Smooth muscle cell (in vitro differentiated cells): Measurements from ENCODE around the gene CFAP92. TPM values are rescaled to one million over a fixed set of nuclear protein-coding genes. Genes with fewer than 3 reads are reported as not detected.

Source experiments
- DNase-seq: peaks from one replicate; lab custom pipeline; 2025; ENCODE audit not compliant: unreplicated experiment; lab: John Stamatoyannopoulos, UW
- H2AFZ ChIP-seq: fragments of 200-600 bp; sonication (generic); 2 replicates; pipeline ENCODE4 v1.6.0; 2016; ENCODE audit warnings: antibody characterized with exemption, low read depth, mild to moderate bottlenecking
- H3F3A ChIP-seq: fragments of 200-600 bp; sonication (generic); 2 replicates; pipeline ENCODE4 v1.6.0; 2017; ENCODE audit warnings: antibody characterized with exemption, low read depth
- H3K27ac ChIP-seq: fragments of 200-600 bp; sonication (generic); 2 replicates; pipeline ENCODE4 v1.5.1; 2016; ENCODE audit warnings: low read depth, mild to moderate bottlenecking
- H3K27me3 ChIP-seq: fragments of 200-600 bp; sonication (generic); 2 replicates; pipeline ENCODE4 v1.6.1; 2016; ENCODE audit warnings: low read depth, mild to moderate bottlenecking
- H3K36me3 ChIP-seq: fragments of 200-600 bp; sonication (generic); 2 replicates; pipeline ENCODE4 v1.5.1; 2016; ENCODE audit warnings: low read depth
- H3K4me1 ChIP-seq: fragments of 200-600 bp; sonication (generic); 2 replicates; pipeline ENCODE4 v1.5.1; 2016; ENCODE audit warnings: low read depth
- H3K4me2 ChIP-seq: fragments of 200-600 bp; sonication (generic); 2 replicates; pipeline ENCODE4 v1.6.0; 2016; ENCODE audit warnings: mild to moderate bottlenecking
- H3K4me3 ChIP-seq: fragments of 200-600 bp; sonication (generic); 2 replicates; pipeline ENCODE4 v1.5.1; 2016; ENCODE audit warnings: mild to moderate bottlenecking
- H3K79me2 ChIP-seq: fragments of 200-600 bp; sonication (generic); 2 replicates; pipeline ENCODE4 v1.6.0; 2016; ENCODE audit warnings: low read depth, mild to moderate bottlenecking
- H3K9ac ChIP-seq: fragments of 200-600 bp; sonication (generic); 2 replicates; pipeline ENCODE4 v1.6.0; 2016; ENCODE audit warnings: low read depth
- H3K9me3 ChIP-seq: fragments of 200-600 bp; sonication (generic); replicated peaks from 2 replicates; pipeline ENCODE4 v1.5.1; 2016; ENCODE audit warnings: low read depth
- H4K20me1 ChIP-seq: fragments of 200-600 bp; sonication (generic); 2 replicates; pipeline ENCODE4 v1.6.0; 2016; ENCODE audit warnings: low read depth
- WGBS: methylation state at CpG from one replicate; pipeline ENCODE4 v1.1.7; 2016; ENCODE audit warnings: low lambda C conversion rate; 5-methylcytosine and 5-hydroxymethylcytosine counted together
- polyA plus RNA-seq: library from polyadenylated mRNA; unstranded; fragments of >200 nt; fragmentation: Nextera tagmentation; extraction: Ambion mirVana; gene quantifications from 2 replicates; pipeline ENCODE4 v1.2.1, GENCODE V29; 2016
- total RNA-seq: library from RNA; depleted of rRNA; stranded (reverse); fragments of >200 nt; gene quantifications from 2 replicates; pipeline ENCODE4 v1.2.3, GENCODE V29; 2014
- TF ChIP-seq, protein P1 (sequence below): fragments of 200-600 bp; sonication (generic); IDR thresholded peaks from 2 replicates; pipeline ENCODE4 v1.5.1; 2017; ENCODE audit warnings: borderline replicate concordance, mild to moderate bottlenecking, antibody characterized with exemption; ENCODE audit not compliant: insufficient read depth, poor library complexity, severe bottlenecking

CFAP92 gene
- total and polyA plus RNA-seq, 2 experiments from 2014 or later: 0.67 to 0.85 TPM

DNA sequence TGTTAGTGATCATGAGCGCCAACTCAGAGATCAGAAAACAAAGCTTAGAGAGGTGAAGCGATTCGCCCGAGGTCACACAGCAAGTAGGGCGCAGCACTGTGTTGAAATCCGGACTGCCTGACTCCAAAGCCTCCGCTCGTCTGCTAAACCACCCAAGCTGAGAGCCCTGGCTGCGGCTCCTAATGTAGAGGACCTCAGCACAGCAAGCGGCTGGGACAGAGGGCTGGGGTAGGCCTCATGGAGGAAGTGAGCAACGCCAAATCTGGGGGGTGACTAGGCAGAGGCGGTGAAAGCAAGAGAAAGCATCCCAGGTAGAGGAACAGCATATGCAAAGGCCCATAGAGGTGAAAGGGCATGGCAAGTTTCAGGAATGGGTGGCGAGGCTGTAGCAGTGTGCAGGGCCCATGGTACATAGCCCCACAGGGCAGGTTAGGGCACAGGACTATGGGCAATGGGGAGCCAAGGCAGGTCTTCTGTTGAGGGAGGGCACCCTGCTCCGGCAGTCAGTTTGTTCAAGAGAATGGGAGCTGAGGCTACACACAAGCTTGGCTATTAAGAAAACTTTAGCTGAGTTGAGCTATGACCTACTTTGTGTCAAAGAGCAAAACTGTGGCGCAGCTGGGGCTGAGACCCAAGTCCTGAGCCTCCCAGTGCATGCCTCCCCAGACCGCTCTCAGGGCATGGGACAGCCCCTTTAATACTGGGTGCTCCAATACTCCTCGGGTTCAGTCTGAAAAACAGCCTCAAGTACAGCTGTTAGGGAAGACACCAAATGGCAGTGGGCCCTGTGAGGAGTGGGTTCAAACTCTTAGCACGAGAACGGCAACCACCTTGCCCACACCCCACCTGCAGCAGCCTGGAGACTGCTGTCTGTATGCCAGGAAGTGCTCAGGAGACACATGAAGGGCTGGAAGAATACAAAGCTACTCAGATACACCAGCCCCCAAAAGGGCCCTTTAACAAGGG, 988 bp upstream of the CFAP92 start:
- Histone ChIP-seq H3K9me3 (no peaks in the 10 kb centered on the region), H3K4me2 (peak overlapping the region; percentile 86)
- 89% methylated on average over 19 of the region's 19 CpGs for WGBS

DNA sequence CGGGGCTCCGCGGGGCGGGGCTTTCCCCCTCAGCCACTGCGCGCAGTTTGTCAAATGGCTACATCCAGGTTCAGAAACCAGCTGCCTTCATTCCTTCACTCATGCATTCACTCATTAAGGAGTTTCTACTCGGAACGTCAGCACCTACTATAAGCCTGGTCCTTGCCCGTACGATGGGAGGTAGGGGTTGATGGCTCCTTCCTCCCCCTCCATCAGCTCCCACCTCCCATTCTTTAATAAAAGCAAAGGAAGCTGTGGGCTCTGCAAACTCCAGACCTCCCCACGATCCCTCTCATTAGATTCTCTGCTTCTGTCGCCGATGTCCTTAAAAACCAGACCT, 267 bp upstream of the CFAP92 start:
- no peaks in the 10 kb centered on the region for H4K20me1 ChIP-seq
- H3K4me3 ChIP-seq: peak overlapping the region; percentile 56
- DNase-seq: no peak
- H3K27ac ChIP-seq: no peak overlapping the region
- WGBS: 11% methylated on average over 9 of the region's 13 CpGs
- peak overlapping the region; percentile 64 for H2AFZ ChIP-seq
- no peaks in the 10 kb centered on the region for H3K9me3 ChIP-seq
- TF ChIP-seq, protein P1, sequence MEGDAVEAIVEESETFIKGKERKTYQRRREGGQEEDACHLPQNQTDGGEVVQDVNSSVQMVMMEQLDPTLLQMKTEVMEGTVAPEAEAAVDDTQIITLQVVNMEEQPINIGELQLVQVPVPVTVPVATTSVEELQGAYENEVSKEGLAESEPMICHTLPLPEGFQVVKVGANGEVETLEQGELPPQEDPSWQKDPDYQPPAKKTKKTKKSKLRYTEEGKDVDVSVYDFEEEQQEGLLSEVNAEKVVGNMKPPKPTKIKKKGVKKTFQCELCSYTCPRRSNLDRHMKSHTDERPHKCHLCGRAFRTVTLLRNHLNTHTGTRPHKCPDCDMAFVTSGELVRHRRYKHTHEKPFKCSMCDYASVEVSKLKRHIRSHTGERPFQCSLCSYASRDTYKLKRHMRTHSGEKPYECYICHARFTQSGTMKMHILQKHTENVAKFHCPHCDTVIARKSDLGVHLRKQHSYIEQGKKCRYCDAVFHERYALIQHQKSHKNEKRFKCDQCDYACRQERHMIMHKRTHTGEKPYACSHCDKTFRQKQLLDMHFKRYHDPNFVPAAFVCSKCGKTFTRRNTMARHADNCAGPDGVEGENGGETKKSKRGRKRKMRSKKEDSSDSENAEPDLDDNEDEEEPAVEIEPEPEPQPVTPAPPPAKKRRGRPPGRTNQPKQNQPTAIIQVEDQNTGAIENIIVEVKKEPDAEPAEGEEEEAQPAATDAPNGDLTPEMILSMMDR: no peak
- H3K9ac ChIP-seq: no peak overlapping the region
- H3K27me3 ChIP-seq: peaks cover 34% of the 10 kb centered on the region
- H3F3A ChIP-seq: no peaks in the 10 kb centered on the region
- H3K79me2 ChIP-seq: no peaks in the 10 kb centered on the region
- no peaks in the 10 kb centered on the region for H3K36me3 ChIP-seq
- H3K4me1 ChIP-seq: peaks cover 28% of the 10 kb centered on the region
- peak overlapping the region; percentile 86 for H3K4me2 ChIP-seq

More for the DNA sequence above, 988 bp upstream of the CFAP92 start:
- Histone ChIP-seq H3K9ac (no peak overlapping the region), H3K36me3 (no peaks in the 10 kb centered on the region), H2AFZ (peak overlapping the region; percentile 64), H3K4me1 (peaks cover 28% of the 10 kb centered on the region), H3F3A (no peaks in the 10 kb centered on the region), H3K79me2 (no peaks in the 10 kb centered on the region), H4K20me1 (no peaks in the 10 kb centered on the region), H3K27ac (no peak overlapping the region), H3K4me3 (no peak overlapping the region), H3K27me3 (peaks cover 41% of the 10 kb centered on the region)
- DNase-seq: no peak
- TF ChIP-seq, protein P1: no peak

DNA sequence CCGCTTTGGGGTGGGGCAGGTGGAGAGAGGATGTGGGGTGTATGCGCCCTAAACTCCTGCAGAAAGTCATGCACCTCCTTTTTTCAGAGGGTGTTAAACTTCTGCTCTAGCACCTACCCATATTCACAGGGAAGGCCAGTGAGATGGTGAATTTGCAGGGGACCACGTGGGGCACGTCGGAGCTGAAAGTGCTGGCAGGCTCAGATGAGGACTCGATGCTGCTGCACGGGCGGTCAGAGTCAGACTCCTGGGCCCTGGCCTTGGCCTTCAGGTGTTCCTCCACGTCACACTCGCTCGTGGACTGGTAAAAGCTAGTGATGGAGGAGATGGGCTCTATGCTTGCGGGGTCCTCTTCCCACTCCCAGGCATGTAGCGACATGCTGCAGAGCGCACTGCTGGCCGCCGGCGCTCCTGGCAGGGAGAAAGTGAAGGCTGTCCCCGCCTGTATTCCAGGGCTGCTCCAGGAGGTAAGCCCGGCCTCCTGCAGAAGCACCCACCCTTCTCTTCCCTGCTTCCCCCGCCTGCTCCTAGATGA, 883 bp downstream of the CFAP92 start:
- H3K4me2 ChIP-seq: peak overlapping the region; percentile 86

More for the DNA sequence above, 883 bp downstream of the CFAP92 start:
- Histone ChIP-seq H3K27me3 (peaks cover 22% of the 10 kb centered on the region), H3F3A (no peaks in the 10 kb centered on the region), H3K36me3 (no peaks in the 10 kb centered on the region), H2AFZ (peak overlapping the region; percentile 64), H3K4me1 (peaks cover 18% of the 10 kb centered on the region), H3K4me3 (peak overlapping the region; percentile 56), H3K79me2 (no peaks in the 10 kb centered on the region), H3K9me3 (no peaks in the 10 kb centered on the region), H4K20me1 (no peaks in the 10 kb centered on the region), H3K27ac (no peak overlapping the region), H3K9ac (no peak overlapping the region)
- TF ChIP-seq, protein P1: no peak
- no peak for DNase-seq
- WGBS: 44% methylated on average over 20 of the region's 20 CpGs
